Caco-2 (cell line): ENCODE data around the gene GSE1. TPM values are rescaled to one million over a fixed set of nuclear protein-coding genes. Genes with fewer than 3 reads are reported as not detected.
A peak's percentile ranks its signal among the peaks of the same experiment; 100 is the strongest.

Source experiments
- BruUV-seq: library from RNA; stranded (reverse); fragments of 400-500 nt; replicated peaks from 2 replicates; lab custom pipeline; 2021; lab: Mats Ljungman, UMichigan
- CTCF ChIA-PET: fragments of 300-600 bp; sonication (Branson Sonifier 250); formaldehyde crosslinking; loops from one replicate; lab custom pipeline; 2022; ENCODE audit warnings: antibody characterized with exemption; lab: Charles Lee
- POLR2A ChIA-PET: fragments of 300-600 bp; sonication (Branson Sonifier 250); formaldehyde crosslinking; loops from one replicate; lab custom pipeline; 2022; ENCODE audit warnings: antibody characterized with exemption; lab: Charles Lee
- DNase-seq, 2 experiments: peaks; one replicate each; pipeline versions ENCODE4 v3.0.0 to v3.0.0-alpha.2; 2020 to 2022
- H3K27me3 ChIP-seq: replicated peaks from 2 replicates; pipeline ENCODE4 v1.6.0; 2011; ENCODE audit warnings: low read length; ENCODE audit not compliant: control insufficient read depth, insufficient read depth
- H3K36me3 ChIP-seq: 2 replicates; pipeline ENCODE4 v1.5.1; 2011; ENCODE audit warnings: low read length; ENCODE audit not compliant: control insufficient read depth, insufficient read depth
- H3K4me1 ChIP-seq: fragments of 250-450 bp; sonication (Bioruptor Pico); 2 replicates; pipeline ENCODE4 v1.5.1; 2020; ENCODE audit warnings: mild to moderate bottlenecking
- H3K4me3 ChIP-seq: 2 replicates; pipeline ENCODE4 v1.5.1; 2011; ENCODE audit warnings: low read depth, mild to moderate bottlenecking, control low read depth, low read length
- H3K9me3 ChIP-seq: fragments of 250-450 bp; sonication (Bioruptor Pico); 2 replicates; pipeline ENCODE4 v1.5.1; 2020; ENCODE audit warnings: mild to moderate bottlenecking, moderate library complexity
- H3K27ac Mint-ChIP-seq: one replicate; pipeline ENCODE4 v1.8.0; 2022; ENCODE audit warnings: mixed read lengths; ENCODE audit not compliant: unreplicated experiment
- H3K27me3 Mint-ChIP-seq: one replicate; pipeline ENCODE4 v1.8.0; 2022; ENCODE audit warnings: mixed read lengths; ENCODE audit not compliant: insufficient read depth, unreplicated experiment
- H3K36me3 Mint-ChIP-seq: one replicate; pipeline ENCODE4 v1.8.0; 2022; ENCODE audit warnings: mild to moderate bottlenecking, mixed read lengths; ENCODE audit not compliant: insufficient read depth, unreplicated experiment
- H3K4me1 Mint-ChIP-seq: one replicate; pipeline ENCODE4 v1.8.0; 2022; ENCODE audit warnings: low read depth, mixed read lengths; ENCODE audit not compliant: unreplicated experiment
- H3K4me3 Mint-ChIP-seq: one replicate; pipeline ENCODE4 v1.8.0; 2022; ENCODE audit warnings: mild to moderate bottlenecking, moderate library complexity, mixed read lengths; ENCODE audit not compliant: unreplicated experiment
- H3K9me3 Mint-ChIP-seq: one replicate; pipeline ENCODE4 v1.8.0; 2022; ENCODE audit warnings: mixed read lengths; ENCODE audit not compliant: unreplicated experiment
- intact Hi-C: fragments of 100-400 bp; cut with micrococcal nuclease; formaldehyde crosslinking; loops from one replicate; pipeline ENCODE4 v1.10.0; 2022; ENCODE audit not compliant: unreplicated experiment
- total RNA-seq: library from RNA; stranded (reverse); gene quantifications from 2 replicates; pipeline ENCODE4 v1.2.3, GENCODE V29; 2022
- TF ChIP-seq, protein P1 (sequence below), 2 experiments: fragments of 200-600 bp in 1 of 2; IDR thresholded peaks; 1 replicate in 1 of 2; 2 replicates in 1 of 2; pipeline versions ENCODE4 v1.5.1 to v1.8.0; 2011 to 2022; ENCODE audit warnings: antibody characterized with exemption in 1 of 2, control low read depth in 1 of 2, inconsistent platforms in 1 of 2, low read depth in 1 of 2, low read length in 1 of 2, mild to moderate bottlenecking in 1 of 2, moderate library complexity in 1 of 2; ENCODE audit not compliant: insufficient read depth in 1 of 2, severe bottlenecking in 1 of 2, unreplicated experiment in 1 of 2

Gene GSE1
- total RNA-seq, 1 experiment from 2014 or later = 142 TPM

DNA sequence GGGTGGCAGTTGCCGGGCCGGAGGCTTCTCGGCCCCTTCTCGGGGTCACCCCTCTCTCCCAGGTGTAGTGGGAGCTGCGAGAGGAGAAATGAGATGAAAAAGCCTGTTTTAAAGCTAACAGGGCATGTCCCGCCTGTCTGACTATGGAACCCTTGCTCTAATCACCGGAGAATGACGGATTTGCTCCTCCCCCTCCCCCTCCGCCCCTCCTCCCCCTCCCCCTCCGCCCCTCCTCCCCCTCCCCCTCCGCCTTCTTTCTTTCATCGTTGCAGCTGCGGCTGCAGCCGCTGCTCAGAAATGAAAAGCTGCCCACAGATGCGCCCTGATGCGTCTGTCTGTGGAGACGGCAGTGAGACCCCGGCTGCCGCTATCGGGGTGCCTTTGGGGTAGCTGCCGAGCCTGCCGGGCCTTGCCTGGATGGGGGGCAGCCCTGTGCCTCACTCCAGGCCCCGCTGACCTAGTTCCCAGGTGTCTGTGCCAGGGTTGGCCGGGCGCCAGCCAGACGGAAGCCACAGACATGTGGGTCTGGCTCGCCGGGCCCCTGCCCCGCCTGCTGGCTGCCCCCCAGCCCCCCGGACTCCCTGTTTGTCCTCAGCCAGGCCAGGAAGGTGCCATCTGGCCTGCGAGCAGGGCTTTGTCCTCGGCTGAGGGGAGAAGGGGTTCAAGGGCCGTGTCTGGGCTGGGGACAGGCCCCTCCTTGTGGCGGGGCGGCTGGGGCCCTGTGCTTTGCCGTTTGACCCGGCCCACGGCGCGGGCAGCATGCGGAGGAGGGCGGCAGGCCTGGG is 37.9 kb downstream of the GSE1 start:
- TF ChIP-seq, protein P1, sequence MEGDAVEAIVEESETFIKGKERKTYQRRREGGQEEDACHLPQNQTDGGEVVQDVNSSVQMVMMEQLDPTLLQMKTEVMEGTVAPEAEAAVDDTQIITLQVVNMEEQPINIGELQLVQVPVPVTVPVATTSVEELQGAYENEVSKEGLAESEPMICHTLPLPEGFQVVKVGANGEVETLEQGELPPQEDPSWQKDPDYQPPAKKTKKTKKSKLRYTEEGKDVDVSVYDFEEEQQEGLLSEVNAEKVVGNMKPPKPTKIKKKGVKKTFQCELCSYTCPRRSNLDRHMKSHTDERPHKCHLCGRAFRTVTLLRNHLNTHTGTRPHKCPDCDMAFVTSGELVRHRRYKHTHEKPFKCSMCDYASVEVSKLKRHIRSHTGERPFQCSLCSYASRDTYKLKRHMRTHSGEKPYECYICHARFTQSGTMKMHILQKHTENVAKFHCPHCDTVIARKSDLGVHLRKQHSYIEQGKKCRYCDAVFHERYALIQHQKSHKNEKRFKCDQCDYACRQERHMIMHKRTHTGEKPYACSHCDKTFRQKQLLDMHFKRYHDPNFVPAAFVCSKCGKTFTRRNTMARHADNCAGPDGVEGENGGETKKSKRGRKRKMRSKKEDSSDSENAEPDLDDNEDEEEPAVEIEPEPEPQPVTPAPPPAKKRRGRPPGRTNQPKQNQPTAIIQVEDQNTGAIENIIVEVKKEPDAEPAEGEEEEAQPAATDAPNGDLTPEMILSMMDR (IDR thresholded peaks at IDR 0.05; ENCODE audit: insufficient read depth in 1 of 2, low read depth in 1 of 2, low read length in 1 of 2, severe bottlenecking in 1 of 2, unreplicated experiment in 1 of 2) = no peak
- Mint-ChIP-seq H3K4me1 (peaks cover 4% of the 10 kb centered on the region), H3K4me3 (no peak overlapping the region), H3K27ac (no peak overlapping the region), H3K9me3 (no peaks in the 10 kb centered on the region), H3K27me3 (no peaks in the 10 kb centered on the region), H3K36me3 (peaks cover 68% of the 10 kb centered on the region)
- Histone ChIP-seq H3K9me3 (no peaks in the 10 kb centered on the region), H3K27me3 (no peaks in the 10 kb centered on the region), H3K36me3 (peaks cover 10% of the 10 kb centered on the region), H3K4me1 (peaks cover 6% of the 10 kb centered on the region), H3K4me3 (no peak overlapping the region)
- DNase-seq = no peak
- intact Hi-C loops = no loop called here
- ChIA-PET POLR2A (no interaction called here), CTCF (interaction anchor here (1.0 kb wide), 1 partner anchor 8 kb away, joined by 4 read pairs; no protein-coding TSS in a partner anchor)
- no TSS peak for BruUV-seq

DNA sequence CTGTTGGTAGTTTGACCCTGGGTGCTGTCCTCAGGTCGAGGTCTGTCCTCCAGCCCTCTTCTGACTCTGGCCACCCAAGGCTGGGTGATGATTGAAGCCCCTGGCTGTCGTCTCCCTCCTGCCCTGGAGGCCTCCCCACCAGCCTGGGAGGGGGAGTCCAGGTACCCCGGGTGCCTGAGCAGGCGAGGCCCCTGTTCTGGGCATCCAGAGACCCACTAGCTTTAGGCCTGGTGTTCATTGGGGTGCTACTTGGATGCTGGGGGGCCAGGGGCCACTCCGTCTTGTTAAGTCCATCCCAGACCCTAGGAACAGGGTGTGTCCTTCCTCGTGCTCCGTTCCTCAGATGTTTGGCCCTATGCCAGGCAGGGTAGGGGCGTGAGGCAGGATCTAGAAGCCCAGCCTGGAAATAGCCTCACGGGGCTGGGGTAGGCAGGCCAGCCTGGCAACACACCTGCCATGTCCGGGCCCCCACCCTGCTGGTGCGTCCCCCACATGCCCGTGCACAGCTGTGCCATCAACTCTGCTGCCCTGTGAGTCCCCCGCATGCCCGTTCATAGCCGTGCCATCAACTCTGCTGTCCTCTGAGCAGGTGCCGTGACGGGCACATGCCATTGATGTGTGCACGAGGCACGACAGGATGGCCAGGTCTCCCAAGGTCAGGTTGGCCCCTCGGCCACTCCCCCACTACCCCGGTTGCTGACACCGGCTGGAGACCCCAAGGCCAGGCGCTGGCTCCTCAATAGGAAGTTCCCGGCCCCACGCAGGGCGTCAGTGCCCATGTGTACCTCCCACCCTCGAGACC is 38.7 kb downstream of the GSE1 start:
- TF ChIP-seq, protein P1 (IDR thresholded peaks at IDR 0.05; ENCODE audit: insufficient read depth in 1 of 2, low read depth in 1 of 2, low read length in 1 of 2, severe bottlenecking in 1 of 2, unreplicated experiment in 1 of 2) = no peak
- BruUV-seq = no TSS peak
- H3K9me3 Mint-ChIP-seq = no peaks in the 10 kb centered on the region
- peak overlapping the region; percentile 57 for H3K27ac Mint-ChIP-seq
- ChIA-PET POLR2A (no interaction called here), CTCF (no interaction called here)
- Histone ChIP-seq H3K9me3 (no peaks in the 10 kb centered on the region), H3K4me1 (no peaks in the 10 kb centered on the region; the same call in 1 of the 2 replicates), H3K36me3 (peaks cover 10% of the 10 kb centered on the region), H3K4me3 (no peak overlapping the region), H3K27me3 (no peaks in the 10 kb centered on the region)
- H3K36me3 Mint-ChIP-seq = peaks cover 73% of the 10 kb centered on the region
- no peaks in the 10 kb centered on the region for H3K27me3 Mint-ChIP-seq
- H3K4me1 Mint-ChIP-seq = no peaks in the 10 kb centered on the region
- DNase-seq = no peak
- H3K4me3 Mint-ChIP-seq = no peak overlapping the region
- intact Hi-C loops = no loop called here

DNA sequence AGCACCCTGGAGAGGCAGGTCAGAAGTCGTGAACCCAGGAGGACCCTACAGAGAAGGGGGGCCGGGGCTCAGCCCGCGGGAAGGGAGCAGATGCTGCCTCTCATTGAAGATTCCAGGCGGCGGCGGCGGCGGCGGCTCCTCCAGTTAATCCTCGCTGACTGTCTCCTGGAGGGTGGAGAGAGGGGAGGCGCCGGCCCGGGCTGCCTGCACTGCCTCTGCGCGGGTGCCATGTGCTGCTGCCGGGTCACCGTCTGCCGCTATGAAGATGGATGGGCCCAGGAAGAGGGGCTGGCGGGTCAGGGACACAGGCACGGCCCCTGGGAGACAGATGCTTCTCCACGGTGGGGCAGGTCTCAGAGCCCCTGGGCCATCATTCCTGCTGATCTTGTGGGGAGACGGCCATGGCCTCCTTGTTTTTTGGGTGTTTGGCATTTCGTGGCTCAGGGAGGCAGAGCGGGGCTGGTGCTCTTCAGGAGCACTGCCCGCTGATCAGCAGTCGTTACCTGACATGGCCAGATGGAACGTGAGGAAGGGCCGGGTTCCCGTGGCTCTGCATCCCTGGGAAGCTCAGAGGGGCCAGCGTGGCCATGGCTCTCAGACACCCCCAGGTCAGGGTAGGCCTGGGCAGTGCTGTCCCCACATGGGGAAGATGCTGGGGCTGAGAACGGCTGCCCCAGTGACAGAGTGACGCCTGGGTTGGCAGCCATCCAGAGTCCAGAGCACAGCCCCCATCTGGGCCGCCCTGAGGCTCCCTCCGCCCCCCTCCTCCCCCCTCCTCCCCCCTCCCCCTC is 39.5 kb downstream of the GSE1 start:
- no peak overlapping the region for H3K4me3 Mint-ChIP-seq
- peak in 1 of 2 experiments; percentile 46 for DNase-seq
- POLR2A ChIA-PET = no interaction called here
- no peaks in the 10 kb centered on the region for H3K27me3 Mint-ChIP-seq
- no peaks in the 10 kb centered on the region for H3K9me3 ChIP-seq
- intact Hi-C loops = no loop called here
- peak overlapping the region; percentile 57 for H3K27ac Mint-ChIP-seq
- peaks cover 10% of the 10 kb centered on the region for H3K36me3 ChIP-seq
- H3K4me1 ChIP-seq = no peaks in the 10 kb centered on the region
- H3K27me3 ChIP-seq = no peaks in the 10 kb centered on the region
- peaks cover 73% of the 10 kb centered on the region for H3K36me3 Mint-ChIP-seq
- no peaks in the 10 kb centered on the region for H3K9me3 Mint-ChIP-seq
- CTCF ChIA-PET = no interaction called here
- H3K4me3 ChIP-seq = no peak overlapping the region
- TF ChIP-seq, protein P1 (IDR thresholded peaks at IDR 0.05; ENCODE audit: insufficient read depth in 1 of 2, low read depth in 1 of 2, low read length in 1 of 2, severe bottlenecking in 1 of 2, unreplicated experiment in 1 of 2) = no peak
- H3K4me1 Mint-ChIP-seq = no peaks in the 10 kb centered on the region
- no TSS peak for BruUV-seq
